Liver (tissue), 9 donors: ENCODE results near the gene CPLX1. TPM values are rescaled to one million over a fixed set of nuclear protein-coding genes. Genes with fewer than 3 reads are reported as not detected.

ENCODE experiments used
- DNase-seq: peaks from one replicate; pipeline ENCODE4 v3.0.0-alpha.2; 2017; ENCODE audit warnings: low spot score
- H3K27ac ChIP-seq, 2 donors: one replicate each; pipeline ENCODE4 v1.7.0; 2013; ENCODE audit warnings: inconsistent platforms in 2 of 2, low read length in 2 of 2, control low read depth in 1 of 2, low read depth in 1 of 2, mild to moderate bottlenecking in 1 of 2
- H3K27me3 ChIP-seq, 4 donors: one replicate each; pipeline versions ENCODE4 v1.6.1 to v1.7.0; 2013; ENCODE audit warnings: low read length in 3 of 4, inconsistent platforms in 1 of 4, mild to moderate bottlenecking in 1 of 4, moderate library complexity in 1 of 4; ENCODE audit not compliant: control insufficient read depth in 4 of 4, insufficient read depth in 4 of 4
- H3K36me3 ChIP-seq, 4 donors: one replicate each; pipeline versions ENCODE4 v1.6.1 to v1.7.0; 2013; ENCODE audit warnings: low read length in 3 of 4, mild to moderate bottlenecking in 3 of 4, low read depth in 1 of 4, moderate library complexity in 1 of 4; ENCODE audit not compliant: control insufficient read depth in 4 of 4, insufficient read depth in 3 of 4
- H3K4me1 ChIP-seq, 4 donors: one replicate each; pipeline versions ENCODE4 v1.6.1 to v1.7.0; 2013; ENCODE audit warnings: low read length in 3 of 4, mild to moderate bottlenecking in 3 of 4, moderate library complexity in 1 of 4; ENCODE audit not compliant: control insufficient read depth in 4 of 4, insufficient read depth in 4 of 4
- H3K4me3 ChIP-seq, 3 donors: one replicate each; pipeline versions ENCODE4 v1.6.1 to v1.7.0; 2013; ENCODE audit warnings: low read length in 3 of 3, control low read depth in 1 of 3, low read depth in 1 of 3, mild to moderate bottlenecking in 1 of 3
- H3K9ac ChIP-seq, 2 donors: one replicate each; pipeline ENCODE4 v1.7.0; 2013; ENCODE audit warnings: low read length in 2 of 2, mild to moderate bottlenecking in 2 of 2, moderate library complexity in 2 of 2, control low read depth in 1 of 2, low read depth in 1 of 2
- H3K9me3 ChIP-seq, 4 donors: one replicate each; pipeline versions ENCODE4 v1.6.1 to v1.7.0; 2013; ENCODE audit warnings: low read length in 3 of 4; ENCODE audit not compliant: control insufficient read depth in 4 of 4
- CTCF ChIP-seq: fragments of 150-350 bp; IDR thresholded peaks from 2 replicates; pipeline ENCODE4 v1.5.1; 2017; ENCODE audit warnings: improper control_type of control experiment, low read depth, low read length; ENCODE audit not compliant: missing input control
- EGR1 ChIP-seq, 2 donors: IDR thresholded peaks; 2 replicates each; pipeline ENCODE4 v1.6.1; 2016 to 2018; ENCODE audit warnings: antibody characterized with exemption in 2 of 2, low read depth in 2 of 2
- FOXA1 ChIP-seq: IDR thresholded peaks from 2 replicates; pipeline ENCODE4 v1.6.1; 2016; ENCODE audit warnings: antibody characterized with exemption
- HNF4A ChIP-seq, 2 donors: conservative IDR thresholded peaks; 2 replicates each; pipeline ENCODE4 v1.6.1; 2016; ENCODE audit warnings: antibody characterized with exemption in 2 of 2, mild to moderate bottlenecking in 2 of 2
- HNF4G ChIP-seq: IDR thresholded peaks from 2 replicates; pipeline ENCODE4 v1.6.1; 2016; ENCODE audit warnings: antibody characterized with exemption
- JUND ChIP-seq, 2 donors: IDR thresholded peaks; 2 replicates each; pipeline ENCODE4 v1.6.1; 2016; ENCODE audit warnings: antibody characterized with exemption in 2 of 2
- MAX ChIP-seq: IDR thresholded peaks from 2 replicates; pipeline ENCODE4 v1.6.1; 2016; ENCODE audit warnings: antibody characterized with exemption
- NR2F2 ChIP-seq: IDR thresholded peaks from 2 replicates; pipeline ENCODE4 v1.6.1; 2016; ENCODE audit warnings: antibody characterized with exemption
- RAD21 ChIP-seq, 2 donors: IDR thresholded peaks; 2 replicates each; pipeline ENCODE4 v1.6.1; 2016; ENCODE audit warnings: antibody characterized with exemption in 2 of 2, mild to moderate bottlenecking in 2 of 2
- REST ChIP-seq: IDR thresholded peaks from 2 replicates; pipeline ENCODE4 v1.6.1; 2016; ENCODE audit warnings: antibody characterized with exemption, mild to moderate bottlenecking
- TAF1 ChIP-seq: conservative IDR thresholded peaks from 2 replicates; pipeline ENCODE4 v1.6.1; 2016; ENCODE audit warnings: antibody characterized with exemption, mild to moderate bottlenecking
- YY1 ChIP-seq: IDR thresholded peaks from 2 replicates; pipeline ENCODE4 v1.6.1; 2016; ENCODE audit warnings: antibody characterized with exemption, mild to moderate bottlenecking
- WGBS: extraction: QIAGEN DNeasy Blood & Tissue Kit; methylation state at CpG from one replicate; pipeline ENCODE4 v1.1.7; 2013; 5-methylcytosine and 5-hydroxymethylcytosine counted together
- polyA plus RNA-seq, 2 donors: library from polyadenylated mRNA; stranded (reverse) in 1 of 2; unstranded in 1 of 2; fragments of 200-250 nt in 1 of 2; fragments of >200 nt in 1 of 2; fragmentation: Nextera tagmentation in 1 of 2; extraction: Ambion mirVana in 1 of 2; gene quantifications; one replicate each; pipeline versions ENCODE4 v1.2.1 to v1.2.3, GENCODE V29; 2013 to 2015
- total RNA-seq, 2 donors: library from RNA; depleted of rRNA; stranded (reverse); fragments of >200 nt; gene quantifications; one replicate each; pipeline ENCODE4 v1.2.3, GENCODE V29; 2014
- TF ChIP-seq, protein P1 (sequence below): IDR thresholded peaks from 2 replicates; pipeline ENCODE4 v1.6.1; 2016; ENCODE audit warnings: antibody characterized with exemption
- donor health status: healthy.
- donor health status: healthy.
- donor health status: healthy.
- donor health status: healthy.
- donor health status: healthy.

Gene CPLX1
- total and polyA plus RNA-seq, 4 donors, result 0.14 to 2.8 (median 0.80) TPM

GRCh38 chr4:793941-794621 is 31.8 kb downstream of the CPLX1 start:
- Histone ChIP-seq H3K4me1 (peaks cover 12 to 29% (median 22%) of the 10 kb centered on the region in 4 donors), H3K9me3 (no peaks in the 10 kb centered on the region), H3K9ac (no peak overlapping the region), H3K36me3 (no peaks in the 10 kb centered on the region), H3K4me3 (no peak overlapping the region), H3K27me3 (peaks cover 0 to 7% (median 0%) of the 10 kb centered on the region in 4 donors), H3K27ac (no peak overlapping the region)
- no peak for DNase-seq
- no peak for TF ChIP-seq REST
- no peak for TF ChIP-seq HNF4A (conservative IDR thresholded peaks at IDR 0.05)
- TF ChIP-seq JUND (IDR thresholded peaks at IDR 0.05), result no peak
- TF ChIP-seq FOXA1, result no peak
- WGBS, result 57% methylated on average over 19 of the region's 19 CpGs

- no peaks in the 10 kb centered on the region for H3K9me3 ChIP-seq
- no peak overlapping the region for H3K9ac ChIP-seq
- H3K4me1 ChIP-seq, result peaks cover 18 to 37% (median 29%) of the 10 kb centered on the region in 4 donors
- DNase-seq, result no peak
- TF ChIP-seq TAF1 (no peak), HNF4G (no peak), JUND (IDR thresholded peaks at IDR 0.05) (no peak), REST (no peak), RAD21 (IDR thresholded peaks at IDR 0.05) (no peak), FOXA1 (no peak), EGR1 (IDR thresholded peaks at IDR 0.05; ENCODE audit: low read depth in 2 of 2) (no peak), MAX (no peak), YY1 (no peak), NR2F2 (no peak), CTCF (no peak), HNF4A (conservative IDR thresholded peaks at IDR 0.05) (no peak)
- TF ChIP-seq, protein P1, sequence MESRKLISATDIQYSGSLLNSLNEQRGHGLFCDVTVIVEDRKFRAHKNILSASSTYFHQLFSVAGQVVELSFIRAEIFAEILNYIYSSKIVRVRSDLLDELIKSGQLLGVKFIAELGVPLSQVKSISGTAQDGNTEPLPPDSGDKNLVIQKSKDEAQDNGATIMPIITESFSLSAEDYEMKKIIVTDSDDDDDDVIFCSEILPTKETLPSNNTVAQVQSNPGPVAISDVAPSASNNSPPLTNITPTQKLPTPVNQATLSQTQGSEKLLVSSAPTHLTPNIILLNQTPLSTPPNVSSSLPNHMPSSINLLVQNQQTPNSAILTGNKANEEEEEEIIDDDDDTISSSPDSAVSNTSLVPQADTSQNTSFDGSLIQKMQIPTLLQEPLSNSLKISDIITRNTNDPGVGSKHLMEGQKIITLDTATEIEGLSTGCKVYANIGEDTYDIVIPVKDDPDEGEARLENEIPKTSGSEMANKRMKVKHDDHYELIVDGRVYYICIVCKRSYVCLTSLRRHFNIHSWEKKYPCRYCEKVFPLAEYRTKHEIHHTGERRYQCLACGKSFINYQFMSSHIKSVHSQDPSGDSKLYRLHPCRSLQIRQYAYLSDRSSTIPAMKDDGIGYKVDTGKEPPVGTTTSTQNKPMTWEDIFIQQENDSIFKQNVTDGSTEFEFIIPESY, result no peak
- no peaks in the 10 kb centered on the region for H3K36me3 ChIP-seq
- H3K4me3 ChIP-seq, result no peak overlapping the region
- 70% methylated on average over 19 of the region's 19 CpGs for WGBS
- peaks cover 0 to 7% (median 0%) of the 10 kb centered on the region in 4 donors for H3K27me3 ChIP-seq
- H3K27ac ChIP-seq, result no peak overlapping the region
Observed at GRCh38 chr4:793093-793861, 32.7 kb downstream of the CPLX1 start.
